Large intestine (tissue), 3 donors: Measurements from ENCODE around the gene EPAS1. TPM values are rescaled to one million over a fixed set of nuclear protein-coding genes. Genes with fewer than 3 reads are reported as not detected.
A peak's percentile ranks its signal among the peaks of the same experiment; 100 is the strongest.

ENCODE experiments used
- DNase-seq, 2 donors: peaks; one replicate each; pipeline versions ENCODE4 v3.0.0 to v3.0.0-alpha.2; 2013
- H3K27ac ChIP-seq: one replicate; pipeline ENCODE4 v1.5.1; 2013; ENCODE audit warnings: low read length
- H3K27me3 ChIP-seq: 2 replicates; pipeline ENCODE4 v1.6.1; 2013; ENCODE audit warnings: low read length; ENCODE audit not compliant: control insufficient read depth, insufficient read depth
- H3K36me3 ChIP-seq: 2 replicates; pipeline ENCODE4 v1.6.1; 2013; ENCODE audit warnings: low read length; ENCODE audit not compliant: control insufficient read depth, insufficient read depth
- H3K4me1 ChIP-seq: one replicate; pipeline ENCODE4 v1.6.1; 2013; ENCODE audit warnings: low read length; ENCODE audit not compliant: control insufficient read depth, insufficient read depth
- H3K4me3 ChIP-seq: one replicate; pipeline ENCODE4 v1.5.1; 2013; ENCODE audit warnings: low read length
- H3K9me3 ChIP-seq: one replicate; pipeline ENCODE4 v1.6.1; 2013; ENCODE audit warnings: mild to moderate bottlenecking, low read depth, low read length, moderate library complexity; ENCODE audit not compliant: control insufficient read depth
- WGBS: methylation state at CpG from one replicate; pipeline ENCODE4 v1.1.5; 2013; ENCODE audit warnings: low lambda C conversion rate; ENCODE audit not compliant: insufficient coverage; 5-methylcytosine and 5-hydroxymethylcytosine counted together
- polyA plus RNA-seq: library from polyadenylated mRNA; unstranded; fragments of 120-200 nt; gene quantifications from one replicate; pipeline ENCODE4 v1.2.1, GENCODE V29; 2013

Gene EPAS1
- polyA plus RNA-seq, 1 donor, result 30.7 TPM

- H3K27me3 ChIP-seq, result no peaks in the 10 kb centered on the region
- no CpG with 5 or more reads among the region's 4 CpGs for WGBS
- no peak overlapping the region for H3K4me3 ChIP-seq
- peaks cover 3% of the 10 kb centered on the region for H3K9me3 ChIP-seq
- H3K36me3 ChIP-seq, result peaks cover 12% of the 10 kb centered on the region
- no peak overlapping the region for H3K27ac ChIP-seq
- DNase-seq, result no peak
- no peaks in the 10 kb centered on the region for H3K4me1 ChIP-seq
These were observed 66.4 kb downstream of the EPAS1 start for GRCh38 chr2:46363535-46364170.

- H3K4me1 ChIP-seq, result no peaks in the 10 kb centered on the region
- 20% methylated on average over 1 of the region's 4 CpGs for WGBS
- no peak overlapping the region for H3K4me3 ChIP-seq
- peak; percentile 21 to 50 for DNase-seq
- H3K36me3 ChIP-seq, result peaks cover 15% of the 10 kb centered on the region
- H3K9me3 ChIP-seq, result peaks cover 3% of the 10 kb centered on the region
- no peak overlapping the region for H3K27ac ChIP-seq
- no peaks in the 10 kb centered on the region for H3K27me3 ChIP-seq
These were observed 67.7 kb downstream of the EPAS1 start for GRCh38 chr2:46364797-46365457.

- peaks cover 3% of the 10 kb centered on the region for H3K9me3 ChIP-seq
- no peak overlapping the region for H3K4me3 ChIP-seq
- 40% methylated on average over 1 of the region's 15 CpGs for WGBS
- no peaks in the 10 kb centered on the region for H3K27me3 ChIP-seq
- DNase-seq, result no peak
- no peak overlapping the region for H3K27ac ChIP-seq
- H3K36me3 ChIP-seq, result peaks cover 11% of the 10 kb centered on the region
- H3K4me1 ChIP-seq, result no peaks in the 10 kb centered on the region
These were observed 68.9 kb downstream of the EPAS1 start for GRCh38 chr2:46365913-46366667.

- peak; percentile 24 to 31 for DNase-seq
- peaks cover 3% of the 10 kb centered on the region for H3K9me3 ChIP-seq
- peaks cover 8% of the 10 kb centered on the region for H3K36me3 ChIP-seq
- no peak overlapping the region for H3K27ac ChIP-seq
- H3K27me3 ChIP-seq, result no peaks in the 10 kb centered on the region
- no CpG with 5 or more reads among the region's 9 CpGs for WGBS
- H3K4me3 ChIP-seq, result no peak overlapping the region
- H3K4me1 ChIP-seq, result no peaks in the 10 kb centered on the region
These were observed 69.5 kb downstream of the EPAS1 start for GRCh38 chr2:46366668-46367052.

- WGBS, result no CpG with 5 or more reads among the region's 6 CpGs
- no peaks in the 10 kb centered on the region for H3K27me3 ChIP-seq
- DNase-seq, result no peak
- H3K36me3 ChIP-seq, result peaks cover 10% of the 10 kb centered on the region
- H3K4me1 ChIP-seq, result no peaks in the 10 kb centered on the region
- peaks cover 3% of the 10 kb centered on the region for H3K9me3 ChIP-seq
- no peak overlapping the region for H3K27ac ChIP-seq
- H3K4me3 ChIP-seq, result no peak overlapping the region
These were observed 70.1 kb downstream of the EPAS1 start for GRCh38 chr2:46367286-46367685.

- peaks cover 10% of the 10 kb centered on the region for H3K36me3 ChIP-seq
These were observed 71.2 kb downstream of the EPAS1 start for GRCh38 chr2:46368401-46368800.

GRCh38 chr2:46369783-46370182 is 72.6 kb downstream of the EPAS1 start:
- no peak for DNase-seq
- Histone ChIP-seq H3K4me1 (no peaks in the 10 kb centered on the region), H3K27ac (no peak overlapping the region), H3K36me3 (peaks cover 10% of the 10 kb centered on the region), H3K4me3 (no peak overlapping the region), H3K9me3 (no peaks in the 10 kb centered on the region), H3K27me3 (no peaks in the 10 kb centered on the region)
- 60% methylated on average over 1 of the region's 5 CpGs for WGBS

More at GRCh38 chr2:46368401-46368800, 71.2 kb downstream of the EPAS1 start:
- 100% methylated on average over 1 of the region's 2 CpGs for WGBS
- H3K27ac ChIP-seq, result no peak overlapping the region
- H3K9me3 ChIP-seq, result no peaks in the 10 kb centered on the region
- no peaks in the 10 kb centered on the region for H3K27me3 ChIP-seq
- H3K4me1 ChIP-seq, result no peaks in the 10 kb centered on the region
- no peak overlapping the region for H3K4me3 ChIP-seq
- no peak for DNase-seq

- H3K4me1 ChIP-seq, result no peaks in the 10 kb centered on the region
- no peak overlapping the region for H3K27ac ChIP-seq
- no CpG with 5 or more reads among the region's 1 CpG for WGBS
These were observed 74.6 kb downstream of the EPAS1 start for GRCh38 chr2:46371854-46372253.

GRCh38 chr2:46372475-46372874 is 75.3 kb downstream of the EPAS1 start:
- H3K4me3 ChIP-seq, result no peak overlapping the region
- H3K4me1 ChIP-seq, result no peaks in the 10 kb centered on the region
- H3K27ac ChIP-seq, result no peak overlapping the region
- DNase-seq, result no peak
- H3K36me3 ChIP-seq, result peaks cover 16% of the 10 kb centered on the region
- no peaks in the 10 kb centered on the region for H3K27me3 ChIP-seq
- WGBS, result no CpG with 5 or more reads among the region's 2 CpGs
- H3K9me3 ChIP-seq, result no peaks in the 10 kb centered on the region

More at GRCh38 chr2:46371854-46372253, 74.6 kb downstream of the EPAS1 start:
- no peaks in the 10 kb centered on the region for H3K9me3 ChIP-seq
- no peaks in the 10 kb centered on the region for H3K27me3 ChIP-seq
- no peak overlapping the region for H3K4me3 ChIP-seq
- no peak for DNase-seq
- H3K36me3 ChIP-seq, result peaks cover 12% of the 10 kb centered on the region

- 100% methylated on average over 1 of the region's 4 CpGs for WGBS
- Histone ChIP-seq H3K4me3 (no peak overlapping the region), H3K9me3 (no peaks in the 10 kb centered on the region), H3K4me1 (no peaks in the 10 kb centered on the region), H3K27me3 (no peaks in the 10 kb centered on the region), H3K27ac (no peak overlapping the region), H3K36me3 (peaks cover 20% of the 10 kb centered on the region)
- DNase-seq, result no peak
These were observed 76.0 kb downstream of the EPAS1 start for GRCh38 chr2:46373238-46373637.
